ENCODE measurements around the gene PSTPIP2. TPM values are rescaled to one million over a fixed set of nuclear protein-coding genes. Genes with fewer than 3 reads are reported as not detected.
A peak's percentile ranks its signal among the peaks of the same experiment; 100 is the strongest.

Gene PSTPIP2
- total and polyA plus RNA-seq, 2 of the 13 experiments (the other 11 are each of a cell fraction or from before 2014, with no cell fraction given) = 0.25 to 0.27 TPM

GRCh38 chr18:46051731-46052461 is 20.2 kb downstream of the PSTPIP2 start (continued):
- TF ChIP-seq ZNF609 (CRISPR knock-in tag; IDR thresholded peaks at IDR 0.05; ENCODE audit: borderline replicate concordance) = peak; percentile 98
- no peak for TF ChIP-seq PCBP1 (IDR thresholded peaks at IDR 0.05; ENCODE audit: borderline replicate concordance, low read depth, low read length)
- peak; percentile 57; the same call in 1 of the 2 replicates for TF ChIP-seq POGZ (CRISPR knock-in tag; IDR thresholded peaks at IDR 0.05)
- no peak for TF ChIP-seq ZNF558 (CRISPR knock-in tag; IDR thresholded peaks at IDR 0.05; ENCODE audit: borderline replicate concordance)
- TF ChIP-seq SSRP1 (CRISPR knock-in tag; IDR thresholded peaks at IDR 0.05) = no peak
- TF ChIP-seq KDM6A (CRISPR knock-in tag; IDR thresholded peaks at IDR 0.05; ENCODE audit: low read depth) = no peak
- 0 out of 2 replicates have a peak, but pooled peaks have one; percentile 64 for TF ChIP-seq BRCA1 (CRISPR knock-in tag; IDR thresholded peaks at IDR 0.05)
- TF ChIP-seq ZNF530 (CRISPR knock-in tag; IDR thresholded peaks at IDR 0.05; ENCODE audit: low read depth) = no peak
- no peak for TF ChIP-seq ZNF652 (CRISPR knock-in tag; IDR thresholded peaks at IDR 0.05; ENCODE audit: borderline replicate concordance, low read depth)
- TF ChIP-seq ZNF251 (CRISPR knock-in tag; IDR thresholded peaks at IDR 0.05) = no peak
- TF ChIP-seq GMEB2 (CRISPR knock-in tag; IDR thresholded peaks at IDR 0.05; ENCODE audit: low read depth) = no peak
- TF ChIP-seq PAXIP1 (CRISPR knock-in tag; conservative IDR thresholded peaks at IDR 0.05) = peak; percentile 81
- no peak for TF ChIP-seq ZFP62 (CRISPR knock-in tag; IDR thresholded peaks at IDR 0.05)
- TF ChIP-seq SYNCRIP (IDR thresholded peaks at IDR 0.05; ENCODE audit: insufficient read depth, low read depth, low read length) = no peak
- TF ChIP-seq SNAPC2 (CRISPR knock-in tag; IDR thresholded peaks at IDR 0.05) = no peak
- no peak for TF ChIP-seq ARID2 (CRISPR knock-in tag; IDR thresholded peaks at IDR 0.05; ENCODE audit: borderline replicate concordance)
- peak; percentile 41; the same call in 1 of the 2 replicates for TF ChIP-seq KAT8 (CRISPR knock-in tag; IDR thresholded peaks at IDR 0.05)

Measured in HepG2 (cell line).